IMR-90 (cell line): ENCODE results near the gene ISG20L2. TPM values are rescaled to one million over a fixed set of nuclear protein-coding genes. Genes with fewer than 3 reads are reported as not detected.

Experiments
- ATAC-seq: fragments of 200-7000 bp; cut with Tn5 transposase; 2 replicates; pipeline ENCODE4 v1.9.1; 2020; ENCODE audit warnings: low read depth, mild to moderate bottlenecking, moderate library complexity
- BruUV-seq: library from RNA; stranded (reverse); fragments of 400-500 nt; replicated peaks from 2 replicates; lab custom pipeline; 2021; lab: Mats Ljungman, UMichigan
- CTCF ChIA-PET: fragments of 300-600 bp; formaldehyde crosslinking; extraction: SDS; loops from one replicate; lab custom pipeline; 2021; ENCODE audit warnings: antibody characterized with exemption; lab: Yijun Ruan, JAX
- POLR2A ChIA-PET: fragments of 300-600 bp; sonication (Branson Sonifier 250); formaldehyde crosslinking; loops from one replicate; lab custom pipeline; 2022; ENCODE audit warnings: antibody characterized with exemption; ENCODE audit not compliant: unreplicated experiment; lab: Charles Lee
- DNase-seq: peaks from one replicate; pipeline ENCODE4 v3.0.0; 2013
- H2AFZ ChIP-seq: replicated peaks from 2 replicates; pipeline ENCODE3; 2013; ENCODE audit warnings: low read length, mild to moderate bottlenecking; ENCODE audit not compliant: poor library complexity
- H2AK5ac ChIP-seq: 2 replicates; pipeline ENCODE4 v1.6.1; 2013; ENCODE audit warnings: low read depth, low read length, inconsistent platforms
- H2AK9ac ChIP-seq: replicated peaks from 2 replicates; pipeline ENCODE3; 2013; ENCODE audit warnings: mild to moderate bottlenecking, low read depth, low read length, moderate library complexity; ENCODE audit not compliant: poor library complexity
- H2BK120ac ChIP-seq: 2 replicates; pipeline ENCODE4 v1.6.1; 2013; ENCODE audit warnings: low read depth, low read length, inconsistent platforms
- H2BK15ac ChIP-seq: 3 replicates; pipeline ENCODE4 v1.6.1; 2013; ENCODE audit warnings: low read depth, low read length, inconsistent platforms
- H2BK20ac ChIP-seq: 2 replicates; pipeline ENCODE4 v1.6.1; 2013; ENCODE audit warnings: low read depth, mild to moderate bottlenecking, inconsistent platforms, low read length, moderate library complexity
- H2BK5ac ChIP-seq: 2 replicates; pipeline ENCODE4 v1.6.1; 2013; ENCODE audit warnings: mild to moderate bottlenecking, low read depth, low read length, inconsistent platforms; ENCODE audit not compliant: poor library complexity, severe bottlenecking
- H3K14ac ChIP-seq: replicated peaks from 2 replicates; pipeline ENCODE4 v1.6.1; 2013; ENCODE audit warnings: low read depth, low read length, inconsistent platforms
- H3K18ac ChIP-seq: 2 replicates; pipeline ENCODE4 v1.6.1; 2013; ENCODE audit warnings: low read depth, low read length, control low read depth
- H3K23ac ChIP-seq: 2 replicates; pipeline ENCODE4 v1.6.1; 2013; ENCODE audit warnings: low read depth, low read length, inconsistent platforms
- H3K27ac ChIP-seq: 2 replicates; pipeline ENCODE4 v1.5.1; 2013; ENCODE audit warnings: mild to moderate bottlenecking, control low read depth, low read length; ENCODE audit not compliant: insufficient read depth
- H3K27me3 ChIP-seq: 2 replicates; pipeline ENCODE4 v1.6.1; 2013; ENCODE audit warnings: low read length; ENCODE audit not compliant: control insufficient read depth, insufficient read depth
- H3K36me3 ChIP-seq: 2 replicates; pipeline ENCODE4 v1.6.1; 2013; ENCODE audit warnings: low read length, mixed read lengths; ENCODE audit not compliant: control insufficient read depth, insufficient read depth
- H3K4ac ChIP-seq: 2 replicates; pipeline ENCODE4 v1.6.1; 2013; ENCODE audit warnings: low read depth, low read length, inconsistent platforms
- H3K4me1 ChIP-seq: 2 replicates; pipeline ENCODE4 v1.6.1; 2013; ENCODE audit warnings: low read length, mixed read lengths; ENCODE audit not compliant: control insufficient read depth, insufficient read depth
- H3K4me2 ChIP-seq: 2 replicates; pipeline ENCODE4 v1.6.1; 2013; ENCODE audit warnings: low read depth, mild to moderate bottlenecking, control low read depth, low read length, moderate library complexity
- H3K4me3 ChIP-seq: 2 replicates; pipeline ENCODE4 v1.5.1; 2013; ENCODE audit warnings: low read depth, mild to moderate bottlenecking, control low read depth, low read length, moderate library complexity; ENCODE audit not compliant: insufficient read depth
- H3K56ac ChIP-seq: 2 replicates; pipeline ENCODE4 v1.6.1; 2013; ENCODE audit warnings: low read length, inconsistent platforms; ENCODE audit not compliant: insufficient read depth; ENCODE audit errors: extremely low read depth
- H3K79me1 ChIP-seq, 2 experiments: 2 replicates each; pipeline ENCODE4 v1.6.1; 2013; ENCODE audit warnings: low read length in 2 of 2, inconsistent platforms in 1 of 2, low read depth in 1 of 2
- H3K9ac ChIP-seq: 2 replicates; pipeline ENCODE4 v1.6.1; 2013; ENCODE audit warnings: low read depth, low read length, control low read depth
- H3K9me1 ChIP-seq: 2 replicates; pipeline ENCODE4 v1.6.1; 2013; ENCODE audit warnings: low read length, inconsistent platforms; ENCODE audit not compliant: insufficient read depth
- H3K9me3 ChIP-seq: 2 replicates; pipeline ENCODE4 v1.6.1; 2013; ENCODE audit warnings: low read length; ENCODE audit not compliant: control insufficient read depth, insufficient read depth
- H4K20me1 ChIP-seq: 2 replicates; pipeline ENCODE4 v1.6.1; 2013; ENCODE audit warnings: low read length, inconsistent platforms; ENCODE audit not compliant: insufficient read depth
- H4K5ac ChIP-seq: 2 replicates; pipeline ENCODE4 v1.6.1; 2013; ENCODE audit warnings: mild to moderate bottlenecking, low read depth, low read length, control low read depth
- H4K8ac ChIP-seq, 2 experiments: 2 replicates each; pipeline ENCODE4 v1.6.1; 2013; ENCODE audit warnings: low read depth in 2 of 2, low read length in 2 of 2, control low read depth in 1 of 2, inconsistent platforms in 1 of 2
- H4K91ac ChIP-seq: 2 replicates; pipeline ENCODE4 v1.6.1; 2013; ENCODE audit warnings: low read depth, low read length, inconsistent platforms; ENCODE audit not compliant: insufficient read depth
- BHLHE40 ChIP-seq: fragments of 150-350 bp; IDR thresholded peaks from 2 replicates; pipeline ENCODE4 v1.6.1; 2016; ENCODE audit warnings: mild to moderate bottlenecking, low read depth, low read length
- CHD1 ChIP-seq: IDR thresholded peaks from 2 replicates; pipeline ENCODE4 v1.6.1; 2012; ENCODE audit warnings: low read depth, low read length, improper control_type of control experiment
- FOS ChIP-seq: fragments of 150-350 bp; IDR thresholded peaks from 2 replicates; pipeline ENCODE4 v1.6.1; 2016; ENCODE audit warnings: low read depth, low read length
- MAFK ChIP-seq: IDR thresholded peaks from 2 replicates; pipeline ENCODE4 v1.6.1; 2012; ENCODE audit warnings: low read depth, low read length, improper control_type of control experiment
- MAZ ChIP-seq: IDR thresholded peaks from 2 replicates; pipeline ENCODE4 v1.6.1; 2012; ENCODE audit warnings: low read depth, mild to moderate bottlenecking, low read length, improper control_type of control experiment, moderate library complexity, borderline replicate concordance
- MXI1 ChIP-seq: IDR thresholded peaks from 2 replicates; pipeline ENCODE4 v1.6.1; 2012; ENCODE audit warnings: low read depth, mild to moderate bottlenecking, low read length, moderate library complexity, borderline replicate concordance
- RCOR1 ChIP-seq: IDR thresholded peaks from 2 replicates; pipeline ENCODE4 v1.6.1; 2012; ENCODE audit warnings: mild to moderate bottlenecking, low read length, improper control_type of control experiment; ENCODE audit not compliant: insufficient replicate concordance
- WGBS, 2 experiments: methylation state at CpG; one replicate each; pipeline versions ENCODE4 v1.1.5 to v1.1.7; 2013; ENCODE audit warnings: missing lambda C conversion rate in 2 of 2; ENCODE audit not compliant: insufficient read length in 1 of 2; ENCODE audit errors: extremely low coverage in 2 of 2; 5-methylcytosine and 5-hydroxymethylcytosine counted together
- dilution Hi-C: fragments of 300-500 bp; cut with HindIII; formaldehyde crosslinking; loops from one replicate; pipeline ENCODE4 v1.14.3; 2018; ENCODE audit warnings: low sequenced_read_pairs; ENCODE audit not compliant: unreplicated experiment
- in situ Hi-C: fragments of 300-500 bp; cut with MboI; formaldehyde crosslinking; loops from 3 replicates; pipeline ENCODE4 v1.14.3; 2019; ENCODE audit warnings: low sequenced_read_pairs, inconsistent platforms, mixed read lengths
- intact Hi-C: fragments of 100-400 bp; cut with micrococcal nuclease; formaldehyde crosslinking; loops from 2 replicates; pipeline ENCODE4 v1.10.0; 2022
- polyA plus RNA-seq, 3 experiments: library from polyadenylated mRNA; depleted of rRNA; stranded (reverse); fragments of >200 nt; gene quantifications; 2 replicates each; pipeline ENCODE4 v1.2.3, GENCODE V29; 2012; ENCODE audit warnings: low replicate concordance in 1 of 3
- total RNA-seq: library from RNA; depleted of rRNA; stranded (reverse); fragments of >200 nt; gene quantifications from 2 replicates; pipeline ENCODE4 v1.2.3, GENCODE V29; 2012

ISG20L2 gene
- total and polyA plus RNA-seq, 2 of the 4 experiments (the other 2 are of a cell fraction) = 17.0 to 27.3 TPM

DNA sequence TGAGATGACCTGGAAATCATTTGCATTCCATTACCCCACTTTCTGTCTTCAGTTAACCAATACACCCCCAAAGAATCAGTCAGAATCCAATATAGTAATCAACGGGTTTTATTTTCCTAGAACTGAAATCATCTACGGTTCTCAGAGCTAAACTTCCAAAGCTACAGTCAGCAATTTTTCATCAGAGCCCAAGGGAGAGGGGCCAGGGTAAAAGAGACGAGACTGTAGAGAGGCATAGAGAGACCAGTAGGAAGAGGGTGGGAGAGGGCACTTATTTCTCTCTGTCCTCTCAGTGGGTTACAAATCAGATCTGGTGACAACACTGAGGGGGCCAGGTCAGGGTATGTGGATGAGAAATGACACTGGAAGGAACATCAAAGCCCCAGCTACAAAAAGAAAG, 13.5 kb upstream of the ISG20L2 start:
- ATAC-seq (no peak), DNase-seq (no peak)
- Histone ChIP-seq H2AFZ (no peak overlapping the region), H3K4me2 (no peak overlapping the region), H3K4ac (peak overlapping the region; percentile 72; the same call in 1 of the 2 replicates), H2BK15ac (no peak overlapping the region), H2AK9ac (no peak overlapping the region), H3K14ac (no peak overlapping the region), H3K27ac (no peak overlapping the region), H3K36me3 (peaks cover 35% of the 10 kb centered on the region), H4K91ac (peak overlapping the region; percentile 61; the same call in 1 of the 2 replicates), H4K5ac (no peak overlapping the region), H3K23ac (no peak overlapping the region), H2BK5ac (no peak overlapping the region), H2BK120ac (no peak overlapping the region), H2AK5ac (no peak overlapping the region), H3K9me3 (no peaks in the 10 kb centered on the region), H3K56ac (no peak overlapping the region), H4K8ac (peak overlapping the region; percentile 45 to 93; a peak in 3 of 4 replicates), H3K18ac (no peak overlapping the region), H3K9me1 (peaks cover 14% of the 10 kb centered on the region), H3K4me3 (no peak overlapping the region), H2BK20ac (no peak overlapping the region), H3K79me1 (peaks cover 10 to 69% of the 10 kb centered on the region in 2 experiments; a peak in 3 of 4 replicates), H3K9ac (no peak overlapping the region), H4K20me1 (0 out of 2 replicates have a peak, but pooled peaks cover 11% of the 10 kb centered on the region), H3K27me3 (no peaks in the 10 kb centered on the region), H3K4me1 (peaks cover 6% of the 10 kb centered on the region)
- in situ Hi-C loops (no loop called here), dilution Hi-C loops (no loop called here), intact Hi-C loops (no loop called here)
- POLR2A ChIA-PET = interaction anchor here (0.6 kb wide), 1 partner anchor 72 kb away, joined by 8 read pairs; no protein-coding TSS in a partner anchor
- CTCF ChIA-PET = interaction anchor here (1.7 kb wide), 1 partner anchor 16 kb away, joined by 4 read pairs; no protein-coding TSS in a partner anchor
- TF ChIP-seq MAZ = no peak
- no peak for TF ChIP-seq RCOR1
- TF ChIP-seq MAFK = 0 out of 2 replicates have a peak, but pooled peaks have one; percentile 3
- no peak for TF ChIP-seq FOS
- no peak for TF ChIP-seq BHLHE40
- no peak for TF ChIP-seq CHD1
- no peak for TF ChIP-seq MXI1
- no TSS peak for BruUV-seq
- WGBS, 2 experiments = no CpG with 5 or more reads among the region's 3 CpGs
